IPS-18c (cell line): ENCODE measurements around the gene CIAO3.
A peak's percentile ranks its signal among the peaks of the same experiment; 100 is the strongest.
"Not testable (repeated sequence)": the region's sequence is repeated elsewhere in the genome, so short reads cannot be mapped to it uniquely, and the experiment has no call there.

Experiments used
- H3K4me3 ChIP-seq: 2 replicates; pipeline ENCODE4 v1.7.0; 2013; ENCODE audit warnings: low read depth, mild to moderate bottlenecking, low read length, moderate library complexity; ENCODE audit not compliant: insufficient read depth
- H3K9me3 ChIP-seq: one replicate; pipeline ENCODE4 v1.6.1; 2013; ENCODE audit warnings: mild to moderate bottlenecking, low read length, moderate library complexity; ENCODE audit not compliant: control insufficient read depth, insufficient read depth

The CIAO3 gene

GRCh38 chr16:720990-721764 is 19.6 kb downstream of the CIAO3 start, which contains the start of gene ANTKMT:
ANTKMT (plus strand) TSS chr16:721146; CDS start chr16:721275, 129 bp downstream.
- H3K4me3 ChIP-seq = peak within 1 kb of the TSS; percentile 84
- H3K9me3 ChIP-seq = peaks cover 3% of the 10 kb centered on the region

- peak overlapping the region; percentile 84 for H3K4me3 ChIP-seq
- peaks cover 3% of the 10 kb centered on the region for H3K9me3 ChIP-seq
These were observed 20.3 kb downstream of the CIAO3 start for GRCh38 chr16:720447-720989.

- Histone ChIP-seq H3K4me3 (peak overlapping the region; percentile 84; the same call in 1 of the 2 replicates), H3K9me3 (no peaks in the 10 kb centered on the region)
These were observed 20.9 kb downstream of the CIAO3 start for GRCh38 chr16:719815-720446.

GRCh38 chr16:718922-719321 is 21.9 kb downstream of the CIAO3 start:
- no peak overlapping the region; the same call in 1 of the 2 replicates for H3K4me3 ChIP-seq
- H3K9me3 ChIP-seq = no peaks in the 10 kb centered on the region

- H3K4me3 ChIP-seq = no peak overlapping the region
- no peaks in the 10 kb centered on the region for H3K9me3 ChIP-seq
These were observed 22.4 kb downstream of the CIAO3 start for GRCh38 chr16:718389-718788.

- Histone ChIP-seq H3K4me3 (no peak overlapping the region), H3K9me3 (no peaks in the 10 kb centered on the region)
These were observed 23.1 kb downstream of the CIAO3 start for GRCh38 chr16:717450-718245.

GRCh38 chr16:716768-717325 is 23.9 kb downstream of the CIAO3 start:
- H3K9me3 ChIP-seq = no peaks in the 10 kb centered on the region
- peak overlapping the region; percentile 56 for H3K4me3 ChIP-seq

- peak overlapping the region; percentile 56 for H3K4me3 ChIP-seq
- H3K9me3 ChIP-seq = no peaks in the 10 kb centered on the region
These were observed 24.6 kb downstream of the CIAO3 start for GRCh38 chr16:716200-716568.

GRCh38 chr16:715477-716199 is 25.2 kb downstream of the CIAO3 start:
- Histone ChIP-seq H3K9me3 (no peaks in the 10 kb centered on the region), H3K4me3 (peak overlapping the region; percentile 56)

- no peaks in the 10 kb centered on the region for H3K9me3 ChIP-seq
- H3K4me3 ChIP-seq = peak within 1 kb of the TSS; percentile 56
These were observed 26.0 kb downstream of the CIAO3 start, which contains the start of gene METRN for GRCh38 chr16:714558-715476. METRN (plus strand) TSS chr16:715118; CDS start chr16:715290, 172 bp downstream.

GRCh38 chr16:714079-714478 is 26.7 kb downstream of the CIAO3 start:
- Histone ChIP-seq H3K4me3 (no peak overlapping the region; the same call in 1 of the 2 replicates), H3K9me3 (no peaks in the 10 kb centered on the region)

- not testable (repeated sequence) for H3K9me3 ChIP-seq, H3K4me3 ChIP-seq
These were observed 28.0 kb downstream of the CIAO3 start for GRCh38 chr16:712740-713250.

GRCh38 chr16:711548-712320 is 29.1 kb downstream of the CIAO3 start:
- Histone ChIP-seq H3K4me3 (no peak overlapping the region), H3K9me3 (no peaks in the 10 kb centered on the region)

- H3K4me3 ChIP-seq = no peak overlapping the region
These were observed 29.7 kb downstream of the CIAO3 start for GRCh38 chr16:711084-711483.

More at GRCh38 chr16:711084-711483, 29.7 kb downstream of the CIAO3 start:
- H3K9me3 ChIP-seq = no peaks in the 10 kb centered on the region
